ENCODE results near the gene LRP1.

DNA sequence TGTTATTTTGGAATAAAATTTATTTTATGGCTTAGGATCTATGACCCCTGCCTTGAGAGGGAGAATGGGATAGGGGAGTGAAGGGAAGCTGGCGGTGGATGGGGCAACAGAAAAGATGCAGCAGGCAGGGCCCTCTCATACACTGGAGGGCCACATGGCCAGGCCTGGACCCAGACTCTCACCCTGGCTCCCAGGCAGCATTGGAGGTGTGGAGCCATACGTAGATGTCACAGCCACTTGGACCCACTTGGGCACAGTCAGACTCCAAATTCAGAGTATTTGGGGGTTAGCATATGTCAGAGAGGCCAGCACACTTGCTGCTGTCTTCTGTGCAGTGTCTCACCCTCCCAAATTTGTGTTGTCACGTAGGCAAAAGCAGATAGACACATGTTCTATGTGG, 32.8 kb upstream of the LRP1 start:
- TF ChIP-seq EP300 (IDR thresholded peaks at IDR 0.05): no peak
- TF ChIP-seq, protein P1, sequence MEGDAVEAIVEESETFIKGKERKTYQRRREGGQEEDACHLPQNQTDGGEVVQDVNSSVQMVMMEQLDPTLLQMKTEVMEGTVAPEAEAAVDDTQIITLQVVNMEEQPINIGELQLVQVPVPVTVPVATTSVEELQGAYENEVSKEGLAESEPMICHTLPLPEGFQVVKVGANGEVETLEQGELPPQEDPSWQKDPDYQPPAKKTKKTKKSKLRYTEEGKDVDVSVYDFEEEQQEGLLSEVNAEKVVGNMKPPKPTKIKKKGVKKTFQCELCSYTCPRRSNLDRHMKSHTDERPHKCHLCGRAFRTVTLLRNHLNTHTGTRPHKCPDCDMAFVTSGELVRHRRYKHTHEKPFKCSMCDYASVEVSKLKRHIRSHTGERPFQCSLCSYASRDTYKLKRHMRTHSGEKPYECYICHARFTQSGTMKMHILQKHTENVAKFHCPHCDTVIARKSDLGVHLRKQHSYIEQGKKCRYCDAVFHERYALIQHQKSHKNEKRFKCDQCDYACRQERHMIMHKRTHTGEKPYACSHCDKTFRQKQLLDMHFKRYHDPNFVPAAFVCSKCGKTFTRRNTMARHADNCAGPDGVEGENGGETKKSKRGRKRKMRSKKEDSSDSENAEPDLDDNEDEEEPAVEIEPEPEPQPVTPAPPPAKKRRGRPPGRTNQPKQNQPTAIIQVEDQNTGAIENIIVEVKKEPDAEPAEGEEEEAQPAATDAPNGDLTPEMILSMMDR (IDR thresholded peaks at IDR 0.05): no peak
- no peak for TF ChIP-seq POLR2A (IDR thresholded peaks at IDR 0.05)
- no peak for TF ChIP-seq POLR2AphosphoS5 (IDR thresholded peaks at IDR 0.05)
